ENCODE results near the gene AP1S2.

GRCh38 chrX:15869695-15870094 is 15.1 kb upstream of the AP1S2 start:
- TF ChIP-seq TAF1 (IDR thresholded peaks at IDR 0.05; ENCODE audit: low read depth, low read length), result no peak
- no peak for TF ChIP-seq POLR2A (IDR thresholded peaks at IDR 0.05; ENCODE audit: low read depth, low read length)
- no peak for TF ChIP-seq POLR2AphosphoS5 (IDR thresholded peaks at IDR 0.05; ENCODE audit: low read depth, low read length)
- no peak for TF ChIP-seq SPI1 (IDR thresholded peaks at IDR 0.05; ENCODE audit: low read depth, low read length)
- no peak for TF ChIP-seq PAX5 (IDR thresholded peaks at IDR 0.05; ENCODE audit: insufficient read depth, low read length, severe bottlenecking)
